NK-92 treated with Interleukin-12 subunit alpha and Interleukin-12 subunit beta, amount 100 ng/mL, for 24 hours (cell line): ENCODE results near the gene CEBPE.
"Not testable (repeated sequence)": the region's sequence is repeated elsewhere in the genome, so short reads cannot be mapped to it uniquely, and the experiment has no call there.

Experiments
- DNase-seq: peaks from one replicate; lab custom pipeline; 2025; lab: John Stamatoyannopoulos, UW

Gene CEBPE

GRCh38 chr14:23121361-23121771 lies 2.3 kb upstream of the CEBPE start:
- no peak for DNase-seq

GRCh38 chr14:23120541-23121251 lies 1.6 kb upstream of the CEBPE start:
- peak; percentile 79 for DNase-seq

- no peak for DNase-seq
Measured at GRCh38 chr14:23119363-23120327, 590 bp upstream of the CEBPE start.

- DNase-seq: no peak
Measured at GRCh38 chr14:23117371-23118020, 1.6 kb downstream of the CEBPE start.

- DNase-seq: no peak
Measured at GRCh38 chr14:23115918-23116317, 3.1 kb downstream of the CEBPE start.

- DNase-seq: peak; percentile 43
Measured at GRCh38 chr14:23115039-23115731, 3.9 kb downstream of the CEBPE start.

GRCh38 chr14:23114669-23115038 lies 4.4 kb downstream of the CEBPE start:
- no peak for DNase-seq

GRCh38 chr14:23114120-23114458 lies 5.0 kb downstream of the CEBPE start:
- no peak for DNase-seq

- no peak for DNase-seq
Measured at GRCh38 chr14:23113431-23114119, 5.5 kb downstream of the CEBPE start.

GRCh38 chr14:23112359-23113178 lies 6.5 kb downstream of the CEBPE start:
- peak; percentile 81 for DNase-seq

- no peak for DNase-seq
Measured at GRCh38 chr14:23110579-23111365, 8.3 kb downstream of the CEBPE start.

- DNase-seq: no peak
Measured at GRCh38 chr14:23109769-23110168, 9.3 kb downstream of the CEBPE start.

- not testable (repeated sequence) for DNase-seq
Measured at GRCh38 chr14:23108169-23108568, 10.9 kb downstream of the CEBPE start.

- not testable (repeated sequence) for DNase-seq
Measured at GRCh38 chr14:23107620-23108019, 11.4 kb downstream of the CEBPE start.

GRCh38 chr14:23106747-23107045 lies 12.4 kb downstream of the CEBPE start:
- no peak for DNase-seq

- DNase-seq: no peak
Measured at GRCh38 chr14:23105348-23105824, 13.7 kb downstream of the CEBPE start.

- no peak for DNase-seq
Measured at GRCh38 chr14:23104591-23105347, 14.3 kb downstream of the CEBPE start, which contains the start of gene CIROP. TSS of gene CIROP (minus strand) at chr14:23104989. CDS start at chr14:23104920, 69 bp downstream.

- no peak for DNase-seq
Measured at GRCh38 chr14:23104070-23104590, 14.9 kb downstream of the CEBPE start.

- DNase-seq: no peak
Measured at GRCh38 chr14:23103581-23103980, 15.5 kb downstream of the CEBPE start.
